ENCODE results near the gene LMNA. TPM values are rescaled to one million over a fixed set of nuclear protein-coding genes. Genes with fewer than 3 reads are reported as not detected.

The LMNA gene
- total RNA-seq, 3 donors from 2014 or later, result 263 to 334 (median 308) TPM

- Histone ChIP-seq H3K9me3 (no peaks in the 10 kb centered on the region), H3K4me1 (ENCODE audit: low read depth) (peaks cover 2% of the 10 kb centered on the region), H3K36me3 (ENCODE audit: low read depth) (no peaks in the 10 kb centered on the region), H3K4me3 (peak within 1 kb of the TSS; percentile 34)
- no peak for TF ChIP-seq CTCF (IDR thresholded peaks at IDR 0.05)
- peak; percentile 89 for ATAC-seq
- intact Hi-C loops (cut with DNase I, micrococcal nuclease), result no loop called here
- peak; percentile 80 to 86 (median 82) for DNase-seq
Observed at GRCh38 chr1:156082309-156083091, 32.0 kb upstream of the LMNA start, which contains the start of gene MEX3A. MEX3A (minus strand) TSS chr1:156082465; CDS start chr1:156081998, 467 bp downstream.

- intact Hi-C loops (cut with DNase I, micrococcal nuclease), result no loop called here
- DNase-seq (no peak), ATAC-seq (no peak)
- Histone ChIP-seq H3K9me3 (no peaks in the 10 kb centered on the region), H3K36me3 (ENCODE audit: low read depth) (no peaks in the 10 kb centered on the region), H3K4me3 (no peak overlapping the region), H3K4me1 (ENCODE audit: low read depth) (peaks cover 2% of the 10 kb centered on the region)
- TF ChIP-seq CTCF (IDR thresholded peaks at IDR 0.05), result no peak
Observed at GRCh38 chr1:156083800-156084790, 30.4 kb upstream of the LMNA start.

- H3K4me3 ChIP-seq, result no peak overlapping the region
- H3K4me1 ChIP-seq (ENCODE audit: low read depth), result peaks cover 2% of the 10 kb centered on the region
- DNase-seq (no peak), ATAC-seq (no peak)
- intact Hi-C loops (cut with DNase I, micrococcal nuclease), result no loop called here
- H3K9me3 ChIP-seq, result no peaks in the 10 kb centered on the region
- no peak for TF ChIP-seq CTCF (IDR thresholded peaks at IDR 0.05)
- H3K36me3 ChIP-seq (ENCODE audit: low read depth), result no peaks in the 10 kb centered on the region
Observed at GRCh38 chr1:156086256-156086662, 28.3 kb upstream of the LMNA start.

GRCh38 chr1:156089704-156090103 lies 24.8 kb upstream of the LMNA start:
- H3K4me3 ChIP-seq, result no peak overlapping the region
- no peaks in the 10 kb centered on the region for H3K9me3 ChIP-seq
- no peak for TF ChIP-seq CTCF (IDR thresholded peaks at IDR 0.05)
- intact Hi-C loops (cut with DNase I, micrococcal nuclease), result loop anchor here in 1 of 2 donors (5.0 kb wide), 2 partner anchors 48 to 138 kb away; no protein-coding TSS in a partner anchor
- no peaks in the 10 kb centered on the region for H3K4me1 ChIP-seq (ENCODE audit: low read depth)
- no peaks in the 10 kb centered on the region for H3K36me3 ChIP-seq (ENCODE audit: low read depth)
- no peak for ATAC-seq
- DNase-seq, result no peak

GRCh38 chr1:156090138-156090839 lies 24.2 kb upstream of the LMNA start:
- ATAC-seq, result peak; percentile 2
- peak in 1 of 3 donors; percentile 15 for DNase-seq
- H3K4me1 ChIP-seq (ENCODE audit: low read depth), result no peaks in the 10 kb centered on the region
- H3K9me3 ChIP-seq, result no peaks in the 10 kb centered on the region
- intact Hi-C loops (cut with DNase I, micrococcal nuclease), result loop anchor here in 1 of 2 donors (5.0 kb wide), 2 partner anchors 47 to 137 kb away; no protein-coding TSS in a partner anchor
- no peaks in the 10 kb centered on the region for H3K36me3 ChIP-seq (ENCODE audit: low read depth)
- TF ChIP-seq CTCF (IDR thresholded peaks at IDR 0.05), result no peak
- H3K4me3 ChIP-seq, result no peak overlapping the region
